ENCODE measurements around the gene LAMTOR3. TPM values are rescaled to one million over a fixed set of nuclear protein-coding genes. Genes with fewer than 3 reads are reported as not detected.
A peak's percentile ranks its signal among the peaks of the same experiment; 100 is the strongest.
"Not testable (repeated sequence)": the region's sequence is repeated elsewhere in the genome, so short reads cannot be mapped to it uniquely, and the experiment has no call there.

The LAMTOR3 gene
- total RNA-seq, 1 donor, result 69.9 TPM

GRCh38 chr4:99841129-99841528 lies 53.1 kb downstream of the LAMTOR3 start:
- H3K4me3 ChIP-seq (ENCODE audit: low read depth, low read length), result no peak overlapping the region
- TF ChIP-seq CTCF (IDR thresholded peaks at IDR 0.05; ENCODE audit: insufficient read depth, low read length), result no peak
- no peak for DNase-seq (ENCODE audit: low read depth)

- H3K4me3 ChIP-seq (ENCODE audit: low read depth, low read length), result no peak overlapping the region
- no peak for DNase-seq (ENCODE audit: low read depth)
- no peak for TF ChIP-seq CTCF (IDR thresholded peaks at IDR 0.05; ENCODE audit: insufficient read depth, low read length)
Observed at GRCh38 chr4:99838927-99839326, 55.3 kb downstream of the LAMTOR3 start.

GRCh38 chr4:99835942-99836341 lies 58.3 kb downstream of the LAMTOR3 start:
- no peak for TF ChIP-seq CTCF (IDR thresholded peaks at IDR 0.05; ENCODE audit: insufficient read depth, low read length)
- H3K4me3 ChIP-seq (ENCODE audit: low read depth, low read length), result no peak overlapping the region
- DNase-seq (ENCODE audit: low read depth), result no peak

- no peak overlapping the region for H3K4me3 ChIP-seq (ENCODE audit: low read depth, low read length)
- no peak for DNase-seq (ENCODE audit: low read depth)
- no peak for TF ChIP-seq CTCF (IDR thresholded peaks at IDR 0.05; ENCODE audit: insufficient read depth, low read length)
Observed at GRCh38 chr4:99834569-99834968, 59.7 kb downstream of the LAMTOR3 start.

- DNase-seq (ENCODE audit: low read depth), result no peak
- TF ChIP-seq CTCF (IDR thresholded peaks at IDR 0.05; ENCODE audit: insufficient read depth, low read length), result no peak
- H3K4me3 ChIP-seq (ENCODE audit: low read depth, low read length), result no peak overlapping the region
Observed at GRCh38 chr4:99833756-99834155, 60.5 kb downstream of the LAMTOR3 start.

GRCh38 chr4:99832758-99833157 lies 61.5 kb downstream of the LAMTOR3 start:
- DNase-seq (ENCODE audit: low read depth), result no peak
- TF ChIP-seq CTCF (IDR thresholded peaks at IDR 0.05; ENCODE audit: insufficient read depth, low read length), result no peak
- H3K4me3 ChIP-seq (ENCODE audit: low read depth, low read length), result no peak overlapping the region

- no peak overlapping the region for H3K4me3 ChIP-seq (ENCODE audit: low read depth, low read length)
- peak; percentile 4 for DNase-seq (ENCODE audit: low read depth)
- TF ChIP-seq CTCF (IDR thresholded peaks at IDR 0.05; ENCODE audit: insufficient read depth, low read length), result no peak
Observed at GRCh38 chr4:99832321-99832720, 61.9 kb downstream of the LAMTOR3 start.

GRCh38 chr4:99830051-99830450 lies 64.2 kb downstream of the LAMTOR3 start:
- not testable (repeated sequence) for H3K4me3 ChIP-seq (ENCODE audit: low read depth, low read length); DNase-seq (ENCODE audit: low read depth)
